ENCODE measurements around the gene PRDM12.

Gene PRDM12

GRCh38 chr9:130636648-130637020 lies 27.8 kb upstream of the PRDM12 start:
- no peak for DNase-seq

- no peak for DNase-seq
Observed at GRCh38 chr9:130638284-130639123, 25.9 kb upstream of the PRDM12 start.

GRCh38 chr9:130639124-130639765 lies 25.1 kb upstream of the PRDM12 start:
- DNase-seq = no peak

GRCh38 chr9:130639866-130640555 lies 24.4 kb upstream of the PRDM12 start:
- no peak for DNase-seq

- no peak for DNase-seq
Observed at GRCh38 chr9:130640681-130641080, 23.7 kb upstream of the PRDM12 start.

- DNase-seq = no peak
Observed at GRCh38 chr9:130642926-130643325, 21.5 kb upstream of the PRDM12 start.

GRCh38 chr9:130651221-130651620 lies 13.2 kb upstream of the PRDM12 start:
- DNase-seq = no peak

- DNase-seq = no peak
Observed at GRCh38 chr9:130651752-130652151, 12.6 kb upstream of the PRDM12 start.

GRCh38 chr9:130654879-130655278 lies 9.5 kb upstream of the PRDM12 start:
- no peak for DNase-seq

- DNase-seq = no peak
Observed at GRCh38 chr9:130658893-130659698, 5.3 kb upstream of the PRDM12 start.

- DNase-seq = peak; percentile 39
Observed at GRCh38 chr9:130659699-130660248, 4.6 kb upstream of the PRDM12 start.

- DNase-seq = peak; percentile 29
Observed at GRCh38 chr9:130660326-130660682, 4.1 kb upstream of the PRDM12 start.

GRCh38 chr9:130660683-130661450 lies 3.5 kb upstream of the PRDM12 start:
- DNase-seq = peak; percentile 66

- DNase-seq = peak; percentile 56
Observed at GRCh38 chr9:130661451-130662098, 2.8 kb upstream of the PRDM12 start.

- peak; percentile 64 for DNase-seq
Observed at GRCh38 chr9:130662099-130662969, 2.1 kb upstream of the PRDM12 start.

- peak; percentile 64 for DNase-seq
Observed at GRCh38 chr9:130662970-130663257, 1.5 kb upstream of the PRDM12 start.

GRCh38 chr9:130663258-130663976 lies 977 bp upstream of the PRDM12 start:
- DNase-seq = peak; percentile 69

GRCh38 chr9:130663977-130664250 lies 480 bp upstream of the PRDM12 start:
- DNase-seq = peak; percentile 63

GRCh38 chr9:130665029-130665430 lies 636 bp downstream of the PRDM12 start:
- no peak for DNase-seq

All from retina (tissue), 1 donor.